ENCODE data around the gene ZEB2. TPM values are rescaled to one million over a fixed set of nuclear protein-coding genes. Genes with fewer than 3 reads are reported as not detected.

The ZEB2 gene
- total and polyA plus RNA-seq, 2 of the 8 experiments (the other 6 are each of a cell fraction or from before 2014, with no cell fraction given), result 0.38 TPM; not detected in 1

DNA sequence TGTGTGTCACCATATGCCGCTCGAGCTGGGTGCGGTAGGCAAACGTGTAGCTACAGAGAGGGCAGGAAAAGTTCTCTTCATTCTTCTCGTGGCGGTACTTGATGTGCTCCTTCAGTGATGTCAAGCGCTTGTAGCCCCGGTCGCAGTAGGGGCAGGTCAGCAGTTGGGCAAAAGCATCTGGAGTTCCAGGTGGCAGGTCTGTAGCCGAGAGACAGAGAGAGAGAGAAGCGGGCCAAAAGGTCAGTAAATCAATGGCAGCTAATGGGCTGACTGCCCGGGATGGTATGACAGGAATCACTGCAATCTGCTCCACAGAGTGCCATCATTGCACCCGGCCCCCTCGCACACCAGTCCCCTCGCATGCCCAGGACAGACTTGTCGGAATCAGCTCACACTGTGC is 116.0 kb downstream of the ZEB2 start (continued):
- TF ChIP-seq, protein P1, sequence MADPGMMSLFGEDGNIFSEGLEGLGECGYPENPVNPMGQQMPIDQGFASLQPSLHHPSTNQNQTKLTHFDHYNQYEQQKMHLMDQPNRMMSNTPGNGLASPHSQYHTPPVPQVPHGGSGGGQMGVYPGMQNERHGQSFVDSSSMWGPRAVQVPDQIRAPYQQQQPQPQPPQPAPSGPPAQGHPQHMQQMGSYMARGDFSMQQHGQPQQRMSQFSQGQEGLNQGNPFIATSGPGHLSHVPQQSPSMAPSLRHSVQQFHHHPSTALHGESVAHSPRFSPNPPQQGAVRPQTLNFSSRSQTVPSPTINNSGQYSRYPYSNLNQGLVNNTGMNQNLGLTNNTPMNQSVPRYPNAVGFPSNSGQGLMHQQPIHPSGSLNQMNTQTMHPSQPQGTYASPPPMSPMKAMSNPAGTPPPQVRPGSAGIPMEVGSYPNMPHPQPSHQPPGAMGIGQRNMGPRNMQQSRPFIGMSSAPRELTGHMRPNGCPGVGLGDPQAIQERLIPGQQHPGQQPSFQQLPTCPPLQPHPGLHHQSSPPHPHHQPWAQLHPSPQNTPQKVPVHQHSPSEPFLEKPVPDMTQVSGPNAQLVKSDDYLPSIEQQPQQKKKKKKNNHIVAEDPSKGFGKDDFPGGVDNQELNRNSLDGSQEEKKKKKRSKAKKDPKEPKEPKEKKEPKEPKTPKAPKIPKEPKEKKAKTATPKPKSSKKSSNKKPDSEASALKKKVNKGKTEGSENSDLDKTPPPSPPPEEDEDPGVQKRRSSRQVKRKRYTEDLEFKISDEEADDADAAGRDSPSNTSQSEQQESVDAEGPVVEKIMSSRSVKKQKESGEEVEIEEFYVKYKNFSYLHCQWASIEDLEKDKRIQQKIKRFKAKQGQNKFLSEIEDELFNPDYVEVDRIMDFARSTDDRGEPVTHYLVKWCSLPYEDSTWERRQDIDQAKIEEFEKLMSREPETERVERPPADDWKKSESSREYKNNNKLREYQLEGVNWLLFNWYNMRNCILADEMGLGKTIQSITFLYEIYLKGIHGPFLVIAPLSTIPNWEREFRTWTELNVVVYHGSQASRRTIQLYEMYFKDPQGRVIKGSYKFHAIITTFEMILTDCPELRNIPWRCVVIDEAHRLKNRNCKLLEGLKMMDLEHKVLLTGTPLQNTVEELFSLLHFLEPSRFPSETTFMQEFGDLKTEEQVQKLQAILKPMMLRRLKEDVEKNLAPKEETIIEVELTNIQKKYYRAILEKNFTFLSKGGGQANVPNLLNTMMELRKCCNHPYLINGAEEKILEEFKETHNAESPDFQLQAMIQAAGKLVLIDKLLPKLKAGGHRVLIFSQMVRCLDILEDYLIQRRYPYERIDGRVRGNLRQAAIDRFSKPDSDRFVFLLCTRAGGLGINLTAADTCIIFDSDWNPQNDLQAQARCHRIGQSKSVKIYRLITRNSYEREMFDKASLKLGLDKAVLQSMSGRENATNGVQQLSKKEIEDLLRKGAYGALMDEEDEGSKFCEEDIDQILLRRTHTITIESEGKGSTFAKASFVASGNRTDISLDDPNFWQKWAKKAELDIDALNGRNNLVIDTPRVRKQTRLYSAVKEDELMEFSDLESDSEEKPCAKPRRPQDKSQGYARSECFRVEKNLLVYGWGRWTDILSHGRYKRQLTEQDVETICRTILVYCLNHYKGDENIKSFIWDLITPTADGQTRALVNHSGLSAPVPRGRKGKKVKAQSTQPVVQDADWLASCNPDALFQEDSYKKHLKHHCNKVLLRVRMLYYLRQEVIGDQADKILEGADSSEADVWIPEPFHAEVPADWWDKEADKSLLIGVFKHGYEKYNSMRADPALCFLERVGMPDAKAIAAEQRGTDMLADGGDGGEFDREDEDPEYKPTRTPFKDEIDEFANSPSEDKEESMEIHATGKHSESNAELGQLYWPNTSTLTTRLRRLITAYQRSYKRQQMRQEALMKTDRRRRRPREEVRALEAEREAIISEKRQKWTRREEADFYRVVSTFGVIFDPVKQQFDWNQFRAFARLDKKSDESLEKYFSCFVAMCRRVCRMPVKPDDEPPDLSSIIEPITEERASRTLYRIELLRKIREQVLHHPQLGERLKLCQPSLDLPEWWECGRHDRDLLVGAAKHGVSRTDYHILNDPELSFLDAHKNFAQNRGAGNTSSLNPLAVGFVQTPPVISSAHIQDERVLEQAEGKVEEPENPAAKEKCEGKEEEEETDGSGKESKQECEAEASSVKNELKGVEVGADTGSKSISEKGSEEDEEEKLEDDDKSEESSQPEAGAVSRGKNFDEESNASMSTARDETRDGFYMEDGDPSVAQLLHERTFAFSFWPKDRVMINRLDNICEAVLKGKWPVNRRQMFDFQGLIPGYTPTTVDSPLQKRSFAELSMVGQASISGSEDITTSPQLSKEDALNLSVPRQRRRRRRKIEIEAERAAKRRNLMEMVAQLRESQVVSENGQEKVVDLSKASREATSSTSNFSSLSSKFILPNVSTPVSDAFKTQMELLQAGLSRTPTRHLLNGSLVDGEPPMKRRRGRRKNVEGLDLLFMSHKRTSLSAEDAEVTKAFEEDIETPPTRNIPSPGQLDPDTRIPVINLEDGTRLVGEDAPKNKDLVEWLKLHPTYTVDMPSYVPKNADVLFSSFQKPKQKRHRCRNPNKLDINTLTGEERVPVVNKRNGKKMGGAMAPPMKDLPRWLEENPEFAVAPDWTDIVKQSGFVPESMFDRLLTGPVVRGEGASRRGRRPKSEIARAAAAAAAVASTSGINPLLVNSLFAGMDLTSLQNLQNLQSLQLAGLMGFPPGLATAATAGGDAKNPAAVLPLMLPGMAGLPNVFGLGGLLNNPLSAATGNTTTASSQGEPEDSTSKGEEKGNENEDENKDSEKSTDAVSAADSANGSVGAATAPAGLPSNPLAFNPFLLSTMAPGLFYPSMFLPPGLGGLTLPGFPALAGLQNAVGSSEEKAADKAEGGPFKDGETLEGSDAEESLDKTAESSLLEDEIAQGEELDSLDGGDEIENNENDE (IDR thresholded peaks at IDR 0.05; ENCODE audit: insufficient replicate concordance, low read length), result no peak
- TF ChIP-seq TCF12 (IDR thresholded peaks at IDR 0.05; ENCODE audit: low read depth, low read length) (no peak), HDAC6 (IDR thresholded peaks at IDR 0.05; ENCODE audit: low read depth, low read length) (no peak), HDAC2 (IDR thresholded peaks at IDR 0.05; ENCODE audit: borderline replicate concordance in 1 of 2, low read depth in 2 of 2, low read length in 2 of 2) (no peak), RNF2 (IDR thresholded peaks at IDR 0.05; ENCODE audit: borderline replicate concordance, low read depth, low read length, missing control alignments, poor library complexity, severe bottlenecking) (no peak), CEBPB (IDR thresholded peaks at IDR 0.05; ENCODE audit: low read depth, low read length) (no peak), FOSL1 (IDR thresholded peaks at IDR 0.05; ENCODE audit: insufficient read depth, low read depth, low read length) (no peak), NANOG (IDR thresholded peaks at IDR 0.05; ENCODE audit: insufficient read depth, low read depth, low read length, poor library complexity, severe bottlenecking) (no peak)
